HG03060 (cell line): ENCODE data around the gene PRKN.

Experiments
- ATAC-seq: cut with Tn5 transposase; IDR thresholded peaks from one replicate; pipeline ENCODE4 v1.9.1; 2021; ENCODE audit warnings: low read depth, moderate number of reproducible peaks; ENCODE audit not compliant: unreplicated experiment

The PRKN gene

GRCh38 chr6:162029873-162030576 lies 697.5 kb downstream of the PRKN start:
- no peak for ATAC-seq

- ATAC-seq = no peak
These were observed 700.7 kb downstream of the PRKN start for GRCh38 chr6:162026843-162027242.

- no peak for ATAC-seq
These were observed 701.5 kb downstream of the PRKN start for GRCh38 chr6:162026031-162026430.

- ATAC-seq = no peak
These were observed 708.2 kb downstream of the PRKN start for GRCh38 chr6:162019349-162019748.

GRCh38 chr6:162017536-162017935 lies 710.0 kb downstream of the PRKN start:
- no peak for ATAC-seq

GRCh38 chr6:162014069-162014811 lies 713.3 kb downstream of the PRKN start:
- ATAC-seq = no peak

- no peak for ATAC-seq
These were observed 722.2 kb downstream of the PRKN start for GRCh38 chr6:162005372-162005771.

GRCh38 chr6:161996783-161997182 lies 730.8 kb downstream of the PRKN start:
- no peak for ATAC-seq

GRCh38 chr6:161985876-161986423 lies 741.6 kb downstream of the PRKN start:
- no peak for ATAC-seq

GRCh38 chr6:161984713-161985112 lies 742.9 kb downstream of the PRKN start:
- ATAC-seq = no peak

- ATAC-seq = no peak
These were observed 751.0 kb downstream of the PRKN start for GRCh38 chr6:161976553-161976952.

- no peak for ATAC-seq
These were observed 754.5 kb downstream of the PRKN start for GRCh38 chr6:161973064-161973463.

- no peak for ATAC-seq
These were observed 756.5 kb downstream of the PRKN start for GRCh38 chr6:161971043-161971442.

- ATAC-seq = no peak
These were observed 763.8 kb downstream of the PRKN start for GRCh38 chr6:161963634-161964234.

- ATAC-seq = no peak
These were observed 764.4 kb downstream of the PRKN start for GRCh38 chr6:161963181-161963580.

GRCh38 chr6:161961796-161962195 lies 765.8 kb downstream of the PRKN start:
- ATAC-seq = no peak

- ATAC-seq = no peak
These were observed 766.5 kb downstream of the PRKN start for GRCh38 chr6:161961046-161961445.

- ATAC-seq = no peak
These were observed 768.5 kb downstream of the PRKN start for GRCh38 chr6:161959072-161959471.

GRCh38 chr6:161956082-161956481 lies 771.5 kb downstream of the PRKN start:
- no peak for ATAC-seq

- no peak for ATAC-seq
These were observed 772.8 kb downstream of the PRKN start for GRCh38 chr6:161954699-161955276.

- no peak for ATAC-seq
These were observed 773.5 kb downstream of the PRKN start for GRCh38 chr6:161954077-161954476.
